Ovary (tissue), 3 donors: ENCODE results near the gene KIF26B.

Source experiments
- CTCF ChIP-seq, 3 donors: fragments of 450-650 bp in 2 of 3; fragments of 200-600 bp in 1 of 3; IDR thresholded peaks; one replicate each; pipeline versions ENCODE4 v1.5.1 to v1.8.0; 2016 to 2022; ENCODE audit warnings: antibody characterized with exemption in 3 of 3, mild to moderate bottlenecking in 1 of 3
- POLR2A ChIP-seq: fragments of 450-650 bp; IDR thresholded peaks from one replicate; pipeline ENCODE4 v1.6.1; 2017; ENCODE audit warnings: antibody characterized with exemption, mild to moderate bottlenecking, moderate library complexity
- donor health status: DM: no; HTN: no; CAD: no.

DNA sequence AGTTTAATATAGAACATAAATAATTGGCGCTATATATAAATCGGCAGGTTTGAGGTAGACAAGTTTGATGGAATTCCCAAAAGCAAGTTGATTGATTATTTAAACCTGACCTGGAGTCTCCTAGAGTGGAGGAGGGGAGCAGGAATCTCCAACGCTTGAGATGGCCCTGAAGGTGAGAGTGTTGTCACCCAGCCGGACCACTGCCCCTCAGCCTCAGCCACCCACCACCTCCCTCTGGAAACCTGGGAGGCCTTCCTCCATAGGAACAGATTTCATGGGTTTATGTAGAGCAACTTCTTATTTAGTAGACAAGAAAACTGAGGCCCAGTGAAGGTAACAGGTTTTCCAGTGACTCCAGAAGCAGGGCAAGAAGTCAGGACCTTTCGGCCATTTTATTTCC, 389.5 kb downstream of the KIF26B start:
- TF ChIP-seq CTCF (IDR thresholded peaks at IDR 0.05) (no peak), POLR2A (no peak)
